PFSK-1 (cell line): ENCODE measurements around the gene ENTPD8.

ENCODE experiments used
- FOXP2 ChIP-seq: optimal IDR thresholded peaks from 2 replicates; pipeline ENCODE3; 2011; ENCODE audit warnings: borderline replicate concordance, control low read depth, inconsistent platforms; ENCODE audit not compliant: insufficient read depth; ENCODE audit errors: extremely low read length, extremely low read depth
- POLR2AphosphoS5 ChIP-seq: IDR thresholded peaks from 2 replicates; pipeline ENCODE4 v1.6.1; 2012; ENCODE audit warnings: low read depth, mild to moderate bottlenecking, control low read depth, low read length, moderate library complexity
- REST ChIP-seq, 2 experiments: IDR thresholded peaks; 2 replicates each; pipeline versions ENCODE4 v1.6.1 to v1.8.0; 2011 to 2012; ENCODE audit warnings: low read depth in 2 of 2, low read length in 2 of 2, control low read depth in 1 of 2, inconsistent platforms in 1 of 2, mild to moderate bottlenecking in 1 of 2, moderate library complexity in 1 of 2; ENCODE audit not compliant: insufficient read depth in 1 of 2
- SIN3A ChIP-seq: IDR thresholded peaks from 2 replicates; pipeline ENCODE4 v1.6.1; 2012; ENCODE audit warnings: mild to moderate bottlenecking, low read length, moderate library complexity, borderline replicate concordance; ENCODE audit not compliant: insufficient read depth
- TAF1 ChIP-seq: IDR thresholded peaks from 2 replicates; pipeline ENCODE4 v1.6.1; 2012; ENCODE audit warnings: low read length, control low read depth, borderline replicate concordance; ENCODE audit not compliant: insufficient read depth

ENTPD8 gene

GRCh38 chr9:137487454-137488326 lies 46.5 kb upstream of the ENTPD8 start:
- TF ChIP-seq POLR2AphosphoS5 (no peak), TAF1 (no peak), SIN3A (no peak), REST (IDR thresholded peaks at IDR 0.05; ENCODE audit: insufficient read depth in 1 of 2, low read depth in 2 of 2, low read length in 2 of 2) (no peak), FOXP2 (no peak)

GRCh38 chr9:137486545-137487453 lies 45.6 kb upstream of the ENTPD8 start:
- TF ChIP-seq REST (IDR thresholded peaks at IDR 0.05; ENCODE audit: insufficient read depth in 1 of 2, low read depth in 2 of 2, low read length in 2 of 2) (no peak), TAF1 (no peak), SIN3A (no peak), FOXP2 (no peak), POLR2AphosphoS5 (no peak)

- TF ChIP-seq TAF1 (no peak), SIN3A (no peak), FOXP2 (no peak), REST (IDR thresholded peaks at IDR 0.05; ENCODE audit: insufficient read depth in 1 of 2, low read depth in 2 of 2, low read length in 2 of 2) (no peak), POLR2AphosphoS5 (no peak)
Measured at GRCh38 chr9:137486141-137486490, 45.0 kb upstream of the ENTPD8 start.

GRCh38 chr9:137485343-137486140 lies 44.4 kb upstream of the ENTPD8 start:
- no peak for TF ChIP-seq POLR2AphosphoS5
- TF ChIP-seq REST (IDR thresholded peaks at IDR 0.05; ENCODE audit: insufficient read depth in 1 of 2, low read depth in 2 of 2, low read length in 2 of 2): no peak
- no peak for TF ChIP-seq TAF1
- TF ChIP-seq FOXP2: no peak
- TF ChIP-seq SIN3A: no peak
